ENCODE measurements around the gene CLCF1.

DNA sequence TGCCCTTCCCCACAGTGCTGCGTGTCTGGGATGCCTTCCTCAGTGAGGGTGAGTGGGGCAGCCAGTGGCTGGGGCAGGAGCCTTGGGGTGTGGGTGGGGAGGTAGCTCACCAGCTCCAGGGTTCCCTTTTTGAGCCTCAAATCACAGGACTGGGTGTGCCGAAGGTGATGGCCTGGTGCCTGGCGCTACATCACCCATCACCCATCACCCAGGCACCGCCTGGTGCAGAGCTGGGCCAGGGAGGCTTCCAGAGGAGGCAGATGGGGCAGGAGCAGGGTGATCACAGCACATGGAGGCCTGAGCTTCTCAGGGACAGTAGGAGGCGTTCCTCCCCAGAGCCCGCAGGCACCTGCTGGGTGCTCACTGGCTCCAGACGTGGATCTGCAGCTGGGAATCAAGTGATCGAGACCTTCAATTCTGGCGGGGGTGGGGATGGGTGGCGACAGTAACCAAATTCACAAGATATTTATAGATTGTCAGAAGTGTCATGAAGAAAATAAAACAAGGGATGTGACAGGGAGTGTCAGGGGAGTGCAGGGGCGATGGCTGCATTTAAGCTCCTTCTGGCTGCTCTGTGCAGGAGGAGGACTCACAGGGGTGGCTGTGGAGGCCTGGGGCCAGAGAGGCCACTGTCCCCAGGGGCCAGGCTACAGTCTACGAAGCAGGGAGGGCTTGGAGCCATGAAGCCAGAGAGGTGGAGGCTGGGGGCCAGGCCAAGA lies 33.7 kb upstream of the CLCF1 start:
- TF ChIP-seq, protein P1, sequence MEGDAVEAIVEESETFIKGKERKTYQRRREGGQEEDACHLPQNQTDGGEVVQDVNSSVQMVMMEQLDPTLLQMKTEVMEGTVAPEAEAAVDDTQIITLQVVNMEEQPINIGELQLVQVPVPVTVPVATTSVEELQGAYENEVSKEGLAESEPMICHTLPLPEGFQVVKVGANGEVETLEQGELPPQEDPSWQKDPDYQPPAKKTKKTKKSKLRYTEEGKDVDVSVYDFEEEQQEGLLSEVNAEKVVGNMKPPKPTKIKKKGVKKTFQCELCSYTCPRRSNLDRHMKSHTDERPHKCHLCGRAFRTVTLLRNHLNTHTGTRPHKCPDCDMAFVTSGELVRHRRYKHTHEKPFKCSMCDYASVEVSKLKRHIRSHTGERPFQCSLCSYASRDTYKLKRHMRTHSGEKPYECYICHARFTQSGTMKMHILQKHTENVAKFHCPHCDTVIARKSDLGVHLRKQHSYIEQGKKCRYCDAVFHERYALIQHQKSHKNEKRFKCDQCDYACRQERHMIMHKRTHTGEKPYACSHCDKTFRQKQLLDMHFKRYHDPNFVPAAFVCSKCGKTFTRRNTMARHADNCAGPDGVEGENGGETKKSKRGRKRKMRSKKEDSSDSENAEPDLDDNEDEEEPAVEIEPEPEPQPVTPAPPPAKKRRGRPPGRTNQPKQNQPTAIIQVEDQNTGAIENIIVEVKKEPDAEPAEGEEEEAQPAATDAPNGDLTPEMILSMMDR (IDR thresholded peaks at IDR 0.05; ENCODE audit: low read depth, low read length, poor library complexity, severe bottlenecking) = peak; percentile 51
- TF ChIP-seq EZH2phosphoT487 (IDR thresholded peaks at IDR 0.05; ENCODE audit: borderline replicate concordance, low read length) = no peak
